AG04449 (cell line): ENCODE data around the gene STRADA.

Experiments used
- CTCF ChIA-PET: fragments of 350-600 bp; formaldehyde crosslinking; extraction: SDS; loops from one replicate; lab custom pipeline; 2021; ENCODE audit warnings: antibody characterized with exemption; lab: Yijun Ruan, JAX
- POLR2A ChIA-PET: fragments of 400-600, 350-600 bp; formaldehyde crosslinking; extraction: SDS; loops from one replicate; lab custom pipeline; 2020; ENCODE audit warnings: antibody characterized with exemption, inconsistent platforms; lab: Yijun Ruan, JAX
- DNase-seq: peaks from one replicate; pipeline ENCODE4 v3.0.0-alpha.2; 2010; ENCODE audit warnings: low read depth, low spot score
- H3K4me3 ChIP-seq: 2 replicates; pipeline ENCODE4 v1.5.1; 2011; ENCODE audit warnings: low read depth, mild to moderate bottlenecking, control low read depth, low read length
- CTCF ChIP-seq: IDR thresholded peaks from one replicate; pipeline ENCODE4 v1.5.1; 2011; ENCODE audit warnings: mild to moderate bottlenecking, moderate library complexity, low read length, control low read depth, inconsistent platforms; ENCODE audit not compliant: insufficient read depth; ENCODE audit errors: missing control alignments

STRADA gene

DNA sequence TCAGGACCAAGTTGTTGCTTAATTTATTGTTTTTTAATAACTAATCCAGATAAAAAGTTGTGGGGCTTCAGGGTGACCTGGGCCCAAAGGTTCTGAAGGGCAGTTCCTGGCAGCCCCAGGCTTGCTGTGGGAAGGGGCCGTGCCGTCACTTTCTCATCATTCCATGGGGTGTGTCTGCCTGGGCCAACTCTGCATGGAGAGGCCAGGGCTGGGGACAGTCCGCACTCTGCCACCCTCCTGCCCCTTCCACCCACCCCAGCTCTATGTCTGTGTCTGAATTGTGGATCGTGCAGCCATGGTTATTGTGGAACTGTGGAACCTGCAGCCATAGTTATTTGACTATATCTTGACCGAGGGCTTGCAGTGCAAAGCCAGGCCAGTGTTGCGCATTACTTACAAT is 45.7 kb downstream of the STRADA start:
- CTCF ChIA-PET: interaction anchor here (0.9 to 6.3 kb wide), 6 partner anchors 9 to 271 kb away, joined by 3 to 73 read pairs (median 3); no protein-coding TSS in a partner anchor
- no peak overlapping the region for H3K4me3 ChIP-seq
- no peak for TF ChIP-seq CTCF

DNA sequence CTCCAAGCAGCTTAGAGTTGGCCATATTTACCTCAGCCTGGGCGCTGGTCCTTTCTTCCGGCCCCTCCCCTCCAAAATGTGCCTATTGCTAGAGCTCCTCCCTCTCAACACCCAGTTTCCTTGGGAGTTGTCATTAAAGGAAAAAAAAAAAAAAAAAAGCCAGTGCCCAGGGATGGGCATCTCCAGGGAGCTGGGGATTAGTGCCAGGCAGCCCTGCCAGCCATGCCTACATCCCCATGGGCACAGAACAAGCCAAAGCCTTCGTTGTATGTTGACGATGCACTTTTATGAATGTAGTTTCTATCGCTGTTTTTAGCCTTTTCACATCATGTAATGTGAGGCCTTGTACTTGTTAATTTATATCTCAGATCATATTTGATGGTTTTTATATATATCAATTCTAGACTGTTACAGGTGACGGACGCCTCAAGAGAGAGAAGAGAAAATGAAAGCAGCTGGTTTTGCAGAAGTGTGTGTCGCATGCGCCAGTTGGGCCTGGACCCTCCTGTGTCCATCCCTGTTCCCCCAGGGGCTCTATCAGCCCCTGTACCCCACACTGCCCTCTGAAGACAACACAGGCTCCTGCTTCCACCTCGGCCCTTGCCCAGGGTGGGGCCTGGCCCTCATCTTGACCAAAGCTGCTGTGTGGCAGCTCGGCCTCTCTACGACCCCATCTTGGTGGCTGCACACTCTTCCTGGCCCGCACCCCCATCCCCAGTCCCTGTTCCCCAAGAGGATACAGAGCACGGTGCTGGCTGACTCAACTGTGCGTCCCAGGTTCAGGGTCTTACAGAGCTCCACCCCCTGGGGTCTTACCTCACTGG is 46.4 kb downstream of the STRADA start:
- DNase-seq: no peak
- TF ChIP-seq CTCF: no peak
- no peak overlapping the region for H3K4me3 ChIP-seq
- ChIA-PET POLR2A (interaction anchor here (1.0 kb wide), 1 partner anchor 9 kb away, joined by 4 read pairs; no protein-coding TSS in a partner anchor), CTCF (interaction anchor here (1.1 to 6.3 kb wide), 4 partner anchors 9 to 21 kb away, joined by 3 to 73 read pairs (median 13); no protein-coding TSS in a partner anchor)

More for the DNA sequence above, 45.7 kb downstream of the STRADA start:
- POLR2A ChIA-PET: no interaction called here
- no peak for DNase-seq

- H3K4me3 ChIP-seq: no peak overlapping the region
- POLR2A ChIA-PET: interaction anchor here (1.0 kb wide), 1 partner anchor 8 kb away, joined by 4 read pairs; no protein-coding TSS in a partner anchor
- DNase-seq: no peak
- no peak for TF ChIP-seq CTCF
- CTCF ChIA-PET: interaction anchor here (1.4 to 6.3 kb wide), 2 partner anchors 10 to 20 kb away, joined by 6 to 73 read pairs; no protein-coding TSS in a partner anchor
These were observed 47.2 kb downstream of the STRADA start for GRCh38 chr17:63694229-63694949.

DNA sequence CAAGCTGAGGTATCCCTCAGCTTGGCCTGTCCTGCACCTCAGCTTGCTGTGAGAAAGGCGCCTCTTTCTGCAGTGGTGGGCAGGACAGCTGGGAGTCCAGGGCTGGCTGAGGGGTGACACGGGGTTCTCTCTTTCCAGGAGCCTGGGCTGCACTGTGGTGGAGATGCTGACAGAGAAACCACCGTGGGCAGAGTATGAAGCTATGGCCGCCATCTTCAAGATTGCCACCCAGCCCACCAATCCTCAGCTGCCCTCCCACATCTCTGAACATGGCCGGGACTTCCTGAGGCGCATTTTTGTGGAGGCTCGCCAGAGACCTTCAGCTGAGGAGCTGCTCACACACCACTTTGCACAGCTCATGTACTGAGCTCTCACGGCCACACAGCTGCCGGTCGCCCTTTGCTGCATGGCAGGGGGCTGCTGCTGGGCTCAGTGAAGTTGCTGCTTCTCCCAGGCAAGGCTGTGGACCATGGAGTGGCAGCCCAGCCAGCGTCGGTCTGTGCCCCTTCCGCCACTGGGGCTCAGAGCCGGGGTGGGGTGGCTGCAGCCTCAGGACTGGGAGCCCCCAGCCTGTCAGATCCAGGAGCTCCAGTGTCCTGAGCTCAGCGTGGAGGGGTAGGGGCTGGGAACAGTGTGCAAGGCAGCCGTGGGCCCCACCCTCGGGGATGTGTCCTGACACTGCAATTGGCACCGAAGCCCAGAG is 48.0 kb downstream of the STRADA start:
- TF ChIP-seq CTCF: no peak
- CTCF ChIA-PET: interaction anchor here (0.8 to 6.3 kb wide), 3 partner anchors 10 to 268 kb away, joined by 3 to 73 read pairs (median 6); no protein-coding TSS in a partner anchor
- POLR2A ChIA-PET: no interaction called here
- DNase-seq: no peak
- no peak overlapping the region for H3K4me3 ChIP-seq

- CTCF ChIA-PET: interaction anchor here (0.8 to 1.3 kb wide), 2 partner anchors 15 to 17 kb away, joined by 3 read pairs; no protein-coding TSS in a partner anchor
- no peak for TF ChIP-seq CTCF
- POLR2A ChIA-PET: no interaction called here
- DNase-seq: no peak
- no peak overlapping the region for H3K4me3 ChIP-seq
These were observed 49.3 kb downstream of the STRADA start for GRCh38 chr17:63692195-63692816.
